HG03521 (cell line): ENCODE results near the gene ZNF740.

ENCODE experiments used
- ATAC-seq: cut with Tn5 transposase; IDR thresholded peaks from one replicate; pipeline ENCODE4 v1.9.1; 2021; ENCODE audit warnings: mild to moderate bottlenecking, moderate library complexity; ENCODE audit not compliant: unreplicated experiment

Gene ZNF740

GRCh38 chr12:53211476-53212381, 31.2 kb downstream of the ZNF740 start:
- no peak for ATAC-seq

DNA sequence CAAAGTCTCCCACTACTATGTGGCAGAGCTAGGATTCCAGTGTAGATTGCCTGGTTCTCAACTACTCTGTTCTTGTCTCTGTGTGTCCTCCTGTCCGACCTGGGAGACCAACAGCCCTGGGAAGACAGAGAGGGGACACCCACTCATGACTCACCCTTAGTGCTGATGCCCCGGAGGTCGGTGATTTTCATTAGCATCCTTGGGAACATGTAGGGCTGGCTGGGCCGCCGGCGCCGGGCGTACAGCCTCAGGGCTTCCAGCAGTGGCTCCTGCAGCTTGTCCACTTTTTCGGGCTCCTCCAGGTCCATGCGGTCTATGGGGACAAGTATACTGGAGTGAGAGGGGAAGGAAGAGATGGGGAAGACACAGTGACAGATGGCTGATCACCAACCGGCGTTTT, 32.4 kb downstream of the ZNF740 start:
- ATAC-seq: no peak

GRCh38 chr12:53213348-53213747, 32.8 kb downstream of the ZNF740 start:
- ATAC-seq: peak; percentile 39

DNA sequence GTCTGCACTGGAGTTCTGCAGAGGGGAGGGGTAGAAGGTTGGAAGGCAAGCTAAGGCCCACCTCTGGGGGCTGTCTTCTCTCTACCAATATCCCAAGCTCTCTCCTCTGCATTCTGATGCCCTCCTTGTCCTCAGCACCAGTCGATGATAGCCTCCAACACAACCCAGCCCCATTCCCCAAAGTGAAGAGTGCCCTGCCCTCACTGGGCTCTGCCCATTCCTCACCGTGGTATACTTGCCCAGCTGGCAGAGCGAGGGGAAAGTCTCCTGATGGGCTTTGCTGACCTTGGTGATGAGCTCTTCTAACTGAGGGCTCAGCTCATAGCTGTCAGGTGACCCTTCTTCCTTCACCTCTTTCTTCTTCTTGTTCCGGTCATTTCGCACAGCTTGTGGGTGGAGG, 33.7 kb downstream of the ZNF740 start:
- no peak for ATAC-seq

- no peak for ATAC-seq
Observed at GRCh38 chr12:53214687-53215455, 34.3 kb downstream of the ZNF740 start.

GRCh38 chr12:53215497-53215896, 35.0 kb downstream of the ZNF740 start:
- no peak for ATAC-seq

DNA sequence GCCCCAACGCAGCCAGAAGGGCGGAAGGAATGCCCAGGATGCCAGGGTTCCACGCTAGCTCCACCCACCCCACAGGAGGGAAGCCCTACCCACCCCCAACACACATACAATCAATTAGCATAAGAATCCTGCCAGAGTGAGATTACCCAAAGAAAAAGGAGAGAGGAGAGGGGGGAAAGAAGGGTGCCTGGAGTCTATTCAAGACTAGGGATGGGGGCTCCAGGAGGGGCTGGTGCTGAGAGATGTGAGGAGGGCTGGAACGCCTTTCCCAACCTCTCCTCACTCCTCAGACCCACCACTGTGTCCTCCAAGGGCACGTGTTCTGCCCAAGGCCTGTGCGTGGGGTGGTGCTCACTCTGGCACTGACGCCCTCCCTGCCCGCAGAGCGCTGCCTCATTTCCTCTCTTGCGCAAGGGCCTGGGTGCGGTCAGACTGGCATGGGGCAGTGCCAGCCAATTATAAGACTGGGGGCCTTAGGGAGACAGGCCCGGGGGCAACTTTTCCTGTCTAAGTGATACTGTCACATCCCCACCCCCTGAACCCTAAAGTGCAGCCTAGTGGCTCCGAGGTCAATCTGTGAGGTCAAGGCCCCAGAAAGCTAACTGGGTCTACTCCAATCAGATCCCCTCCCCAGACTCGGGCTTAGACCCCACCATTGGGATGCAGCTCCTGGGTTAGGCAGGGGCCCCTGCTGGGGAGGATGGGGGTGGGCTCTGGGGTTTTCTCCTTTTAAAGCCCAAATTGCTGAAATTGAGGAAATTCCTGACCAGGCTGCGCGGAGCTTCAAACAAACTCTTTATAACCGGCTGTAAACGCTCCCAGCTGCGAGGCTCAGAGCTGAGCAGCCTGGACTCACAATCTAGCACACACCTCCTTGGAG, 36.8 kb downstream of the ZNF740 start:
- no peak for ATAC-seq

- no peak for ATAC-seq
Observed at GRCh38 chr12:53217931-53218307, 37.4 kb downstream of the ZNF740 start.

DNA sequence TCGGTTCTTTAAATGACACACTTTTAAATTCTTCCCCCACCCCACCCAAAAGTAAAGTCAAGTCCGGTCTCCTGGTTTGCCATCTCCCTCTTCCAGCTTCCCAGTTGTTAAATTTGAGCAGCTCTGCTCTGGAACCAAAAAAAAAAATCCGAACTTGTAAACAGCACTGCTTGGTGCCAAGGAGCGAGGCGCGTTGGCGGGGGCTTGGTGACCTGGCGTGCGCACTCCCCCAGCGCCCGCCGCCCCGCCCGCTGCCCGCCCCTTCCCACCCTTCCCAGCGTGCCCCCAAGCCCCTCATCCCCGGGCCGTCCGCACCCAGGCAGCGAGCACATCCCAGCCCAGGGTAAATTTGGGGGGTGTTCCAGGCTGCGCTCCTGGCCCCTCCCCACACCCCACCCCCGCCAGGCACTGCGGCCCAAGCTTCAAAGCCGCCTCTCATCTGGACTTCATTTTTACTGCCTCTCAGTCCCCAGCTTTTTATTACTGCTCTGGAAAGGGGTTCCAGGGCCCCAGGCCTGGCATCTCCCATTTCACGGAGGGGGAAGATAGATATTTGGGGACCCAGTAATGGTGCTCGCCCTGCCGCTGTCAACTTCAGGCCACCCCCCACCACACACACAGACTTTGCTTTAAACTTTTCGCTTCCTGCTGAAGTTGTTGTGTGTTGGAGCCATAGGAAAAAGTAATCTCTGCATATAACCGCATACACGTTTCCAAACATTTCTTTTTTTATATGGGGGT, 38.2 kb downstream of the ZNF740 start:
- ATAC-seq: no peak

- ATAC-seq: no peak
Observed at GRCh38 chr12:53219292-53219955, 38.9 kb downstream of the ZNF740 start.

DNA sequence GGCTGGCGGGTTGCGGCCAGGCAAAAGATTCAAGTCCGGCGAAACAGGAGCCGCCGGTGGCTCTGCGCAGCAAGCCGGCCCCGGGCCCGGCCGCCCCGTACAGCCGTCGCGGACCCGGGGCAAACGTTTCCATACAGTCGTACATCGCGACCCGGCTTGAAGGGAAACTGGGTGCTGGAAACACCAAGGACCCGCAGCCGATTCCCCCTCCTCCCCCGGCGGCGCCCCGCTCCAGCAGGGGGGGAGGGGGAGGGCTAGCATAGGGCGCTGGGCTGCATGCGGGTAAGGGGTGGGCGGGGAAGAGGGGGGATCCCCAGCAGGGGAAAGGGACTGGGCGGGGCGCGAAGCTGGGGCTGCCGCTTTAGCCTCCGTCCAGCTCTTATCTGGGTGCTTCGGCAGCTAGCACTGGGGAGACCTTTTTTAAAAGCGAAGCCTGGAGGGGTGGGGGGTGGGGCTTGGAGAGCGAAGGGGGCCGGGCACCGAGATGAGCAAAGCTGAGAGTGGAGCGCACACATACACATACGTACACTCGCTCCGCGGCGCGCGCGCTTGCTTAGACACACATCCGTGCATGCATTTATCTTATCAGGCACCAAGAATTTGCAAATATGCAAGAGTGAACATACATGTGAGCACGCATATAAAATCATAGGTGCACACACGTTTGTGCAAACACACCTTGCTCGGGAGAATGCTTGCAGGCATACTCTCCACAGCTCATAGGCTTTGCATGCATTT, 39.6 kb downstream of the ZNF740 start:
- peak; percentile 35 for ATAC-seq

DNA sequence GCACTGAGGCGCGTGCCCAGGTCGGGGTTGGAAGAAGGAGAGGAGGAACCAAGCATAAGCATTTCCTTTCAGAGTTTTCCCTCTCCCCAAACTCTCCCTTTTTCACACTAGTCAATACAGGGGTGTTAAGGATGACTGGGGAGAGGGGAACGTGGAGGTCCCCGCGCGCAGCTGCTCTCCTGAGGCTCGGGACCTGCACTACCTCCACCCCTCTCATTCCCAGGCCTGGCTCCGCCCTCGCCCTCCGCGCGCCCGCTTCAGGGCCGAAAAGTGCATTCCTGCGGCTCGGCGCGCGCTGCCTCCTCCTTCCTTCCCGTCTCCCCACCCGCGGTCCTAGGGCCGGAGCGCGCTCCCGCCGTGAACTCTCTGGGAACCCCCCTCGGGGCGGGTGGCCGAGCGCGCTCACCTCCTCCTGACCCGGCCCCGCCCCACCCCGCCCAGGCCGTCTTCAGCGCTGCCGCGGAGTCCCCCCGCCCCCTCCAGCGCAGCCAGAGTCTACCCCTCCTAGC, 40.2 kb downstream of the ZNF740 start:
- ATAC-seq: peak; percentile 47

- peak; percentile 24 for ATAC-seq
Observed at GRCh38 chr12:53221203-53222080, 40.9 kb downstream of the ZNF740 start.

DNA sequence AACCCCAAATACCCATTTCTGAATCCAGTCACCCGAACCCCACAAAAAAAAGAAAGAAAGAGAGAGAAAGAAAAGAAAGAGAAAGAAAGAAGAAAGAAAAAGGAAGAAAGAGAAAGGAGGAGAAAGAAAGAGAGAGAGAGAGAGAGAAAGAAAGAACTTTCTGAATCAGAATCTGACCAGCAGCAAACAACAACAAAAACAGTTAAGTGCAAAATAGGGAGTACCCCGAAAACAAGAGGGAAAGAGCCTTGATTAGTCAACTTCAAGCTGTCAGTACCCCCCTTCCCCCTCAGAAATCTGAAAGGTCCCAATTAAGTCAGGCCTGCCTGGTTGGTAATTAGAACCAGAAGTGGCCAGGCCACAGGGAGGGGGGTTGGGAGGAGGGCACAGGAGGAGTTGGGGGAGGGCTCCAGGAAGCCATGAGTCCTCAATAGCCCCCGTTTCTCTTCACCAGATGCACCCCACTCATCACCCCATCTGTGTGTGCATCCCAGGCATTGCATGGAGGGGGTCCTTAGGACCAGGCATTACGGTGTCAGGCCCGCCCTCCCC, 41.7 kb downstream of the ZNF740 start:
- ATAC-seq: no peak

GRCh38 chr12:53222806-53223261, 42.3 kb downstream of the ZNF740 start:
- ATAC-seq: no peak

- no peak for ATAC-seq
Observed at GRCh38 chr12:53223389-53224060, 43.0 kb downstream of the ZNF740 start.
